BJ (cell line): ENCODE results near the gene CIP2A. TPM values are rescaled to one million over a fixed set of nuclear protein-coding genes. Genes with fewer than 3 reads are reported as not detected.

ENCODE experiments used
- CTCF ChIA-PET: fragments of 350-600 bp; formaldehyde crosslinking; extraction: SDS; loops from one replicate; lab custom pipeline; 2021; ENCODE audit warnings: antibody characterized with exemption, inconsistent platforms; lab: Yijun Ruan, JAX
- POLR2A ChIA-PET: fragments of 300-600 bp; sonication (Branson Sonifier 250); formaldehyde crosslinking; extraction: SDS; loops from one replicate; lab custom pipeline; 2021; ENCODE audit warnings: antibody characterized with exemption; lab: Charles Lee
- DNase-seq: peaks from one replicate; pipeline ENCODE4 v3.0.0-alpha.2; 2011; ENCODE audit warnings: low read depth
- H3K27me3 ChIP-seq: 2 replicates; pipeline ENCODE4 v1.6.0; 2011; ENCODE audit warnings: low read length; ENCODE audit not compliant: control insufficient read depth, insufficient read depth
- H3K36me3 ChIP-seq: 2 replicates; pipeline ENCODE4 v1.5.1; 2011; ENCODE audit warnings: low read length; ENCODE audit not compliant: control insufficient read depth, insufficient read depth
- H3K4me3 ChIP-seq: 2 replicates; pipeline ENCODE4 v1.5.1; 2011; ENCODE audit warnings: low read depth, mild to moderate bottlenecking, control low read depth, low read length
- polyA plus RNA-seq: library from polyadenylated mRNA; depleted of rRNA; stranded (reverse); fragments of >200 nt; gene quantifications from 2 replicates; pipeline ENCODE4 v1.2.3, GENCODE V29; 2011; rRNA removed
- small RNA-seq: library from RNA; depleted of rRNA; stranded (forward); fragments of <200 nt; gene quantifications from one replicate; pipeline ENCODE3, GENCODE V24; 2012; ENCODE audit warnings: low replicate concordance, low read depth; ENCODE audit not compliant: insufficient read length
- TF ChIP-seq, protein P1 (sequence below): IDR thresholded peaks from 2 replicates; pipeline ENCODE4 v1.5.1; 2011; ENCODE audit warnings: low read depth, mild to moderate bottlenecking, control low read depth, inconsistent platforms, low read length, moderate library complexity; ENCODE audit not compliant: insufficient read depth

CIP2A gene
- polyA plus RNA-seq, 1 experiment, result 17.3 TPM

DNA sequence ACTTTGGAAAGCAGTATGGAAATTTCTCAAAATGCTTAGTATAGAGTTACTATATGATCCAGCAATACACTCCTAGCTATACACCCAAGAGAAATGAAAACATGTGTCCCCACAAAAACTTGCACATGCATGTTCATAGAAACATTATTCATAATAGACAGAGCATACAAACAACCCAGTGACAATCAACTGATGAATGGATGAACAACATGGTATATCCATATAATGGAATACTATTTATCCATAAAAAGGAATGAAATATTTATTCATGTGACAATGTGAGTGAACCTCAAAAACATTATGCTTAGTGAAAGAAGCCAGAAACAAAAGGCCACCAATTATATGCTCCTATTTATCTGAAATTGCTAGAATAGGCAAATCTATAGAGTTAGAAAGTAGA lies 85.5 kb downstream of the CIP2A start:
- Histone ChIP-seq H3K27me3 (peaks cover 3% of the 10 kb centered on the region; the same call in 1 of the 2 replicates), H3K4me3 (no peak overlapping the region), H3K36me3 (no peaks in the 10 kb centered on the region)
- ChIA-PET CTCF (no interaction called here), POLR2A (no interaction called here)
- TF ChIP-seq, protein P1, sequence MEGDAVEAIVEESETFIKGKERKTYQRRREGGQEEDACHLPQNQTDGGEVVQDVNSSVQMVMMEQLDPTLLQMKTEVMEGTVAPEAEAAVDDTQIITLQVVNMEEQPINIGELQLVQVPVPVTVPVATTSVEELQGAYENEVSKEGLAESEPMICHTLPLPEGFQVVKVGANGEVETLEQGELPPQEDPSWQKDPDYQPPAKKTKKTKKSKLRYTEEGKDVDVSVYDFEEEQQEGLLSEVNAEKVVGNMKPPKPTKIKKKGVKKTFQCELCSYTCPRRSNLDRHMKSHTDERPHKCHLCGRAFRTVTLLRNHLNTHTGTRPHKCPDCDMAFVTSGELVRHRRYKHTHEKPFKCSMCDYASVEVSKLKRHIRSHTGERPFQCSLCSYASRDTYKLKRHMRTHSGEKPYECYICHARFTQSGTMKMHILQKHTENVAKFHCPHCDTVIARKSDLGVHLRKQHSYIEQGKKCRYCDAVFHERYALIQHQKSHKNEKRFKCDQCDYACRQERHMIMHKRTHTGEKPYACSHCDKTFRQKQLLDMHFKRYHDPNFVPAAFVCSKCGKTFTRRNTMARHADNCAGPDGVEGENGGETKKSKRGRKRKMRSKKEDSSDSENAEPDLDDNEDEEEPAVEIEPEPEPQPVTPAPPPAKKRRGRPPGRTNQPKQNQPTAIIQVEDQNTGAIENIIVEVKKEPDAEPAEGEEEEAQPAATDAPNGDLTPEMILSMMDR, result no peak
- DNase-seq, result no peak

DNA sequence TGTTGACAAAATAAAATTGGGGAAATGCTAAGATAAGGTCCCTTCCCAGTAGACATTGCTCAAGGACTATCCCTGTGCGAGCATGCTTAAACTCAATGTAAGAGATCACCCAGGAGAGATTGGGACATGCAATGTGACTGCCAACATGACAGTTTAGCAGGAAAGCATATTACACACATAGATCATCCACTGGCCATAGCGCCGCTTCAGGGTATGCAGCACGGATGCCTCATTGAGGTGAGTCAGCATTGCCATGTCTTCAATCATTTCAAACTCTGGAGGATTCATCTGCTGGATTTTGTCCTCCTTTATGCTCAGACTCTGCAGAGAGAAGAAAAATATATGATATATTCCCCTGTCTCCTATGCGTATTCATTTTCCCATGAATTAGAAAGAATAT lies 87.7 kb downstream of the CIP2A start:
- DNase-seq, result no peak
- Histone ChIP-seq H3K4me3 (no peak overlapping the region), H3K27me3 (no peaks in the 10 kb centered on the region; the same call in 1 of the 2 replicates), H3K36me3 (no peaks in the 10 kb centered on the region)
- ChIA-PET POLR2A (no interaction called here), CTCF (interaction anchor here (1.0 kb wide), 1 partner anchor 50 kb away, joined by 3 read pairs; no protein-coding TSS in a partner anchor)
- TF ChIP-seq, protein P1, result no peak

DNA sequence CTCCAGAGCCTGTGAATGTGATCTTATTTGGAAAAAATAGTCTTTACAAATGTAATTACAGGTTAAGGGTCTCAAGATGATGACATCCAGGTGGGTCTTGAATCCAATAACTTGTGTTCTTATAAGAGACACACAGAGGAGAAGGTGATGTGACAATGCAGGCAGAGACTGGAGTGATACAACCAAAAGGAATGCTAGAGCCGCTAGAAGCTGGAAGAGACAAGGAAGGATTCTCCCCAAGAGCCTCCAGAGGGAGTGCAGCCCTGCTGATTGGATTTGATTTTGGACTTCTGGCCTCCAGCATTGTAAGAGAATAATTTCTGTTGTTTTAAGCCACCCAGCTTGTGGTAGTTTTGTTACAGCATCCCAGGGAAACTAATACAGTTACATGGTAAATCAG lies 88.5 kb downstream of the CIP2A start:
- DNase-seq, result no peak
- TF ChIP-seq, protein P1, result no peak
- CTCF ChIA-PET, result interaction anchor here (0.6 to 1.6 kb wide), 4 partner anchors 15 to 299 kb away, joined by 3 to 4 read pairs (median 3); no protein-coding TSS in a partner anchor

More for the DNA sequence above, 88.5 kb downstream of the CIP2A start:
- no peaks in the 10 kb centered on the region for H3K36me3 ChIP-seq
- POLR2A ChIA-PET, result no interaction called here
- no peaks in the 10 kb centered on the region; the same call in 1 of the 2 replicates for H3K27me3 ChIP-seq
- H3K4me3 ChIP-seq, result no peak overlapping the region

Small RNA genes within 50 kb of the gene (small RNA-seq; reads per million reads assigned to genes)
- gene RF00156, result not detected

Other genes with a start within 250 kb of the CIP2A start
- gene MYH15, start 78.8 kb downstream of the CIP2A start, polyA plus RNA-seq, result 0.02 TPM in 2 replicates
- 5.4 and 8.7 TPM in 2 replicates for gene DZIP3, start 284 bp upstream of the CIP2A start, polyA plus RNA-seq
- not detected in 2 replicates for gene RETNLB, start 168.0 kb upstream of the CIP2A start, polyA plus RNA-seq
- gene TRAT1, start 233.3 kb upstream of the CIP2A start, polyA plus RNA-seq, result not detected in 2 replicates